Gastrocnemius medialis (tissue), 4 donors: ENCODE results near the gene MCTS1.

Experiments
- CTCF ChIP-seq, 5 experiments: fragments of 450-650 bp in 3 of 5; fragments of 200-600 bp in 2 of 5; sonication (generic) in 2 of 5; IDR thresholded peaks in 4 of 5; conservative IDR thresholded peaks in 1 of 5; 1 replicate in 4 of 5; 2 replicates in 1 of 5; pipeline ENCODE4 v1.5.1; 2016 to 2019; ENCODE audit warnings: antibody characterized with exemption in 5 of 5, mild to moderate bottlenecking in 3 of 5, moderate library complexity in 3 of 5
- POLR2A ChIP-seq, 2 donors: fragments of 450-650 bp; IDR thresholded peaks; one replicate each; pipeline ENCODE4 v1.6.1; 2017; ENCODE audit warnings: antibody characterized with exemption in 2 of 2, mild to moderate bottlenecking in 2 of 2, moderate library complexity in 2 of 2

GRCh38 chrX:120566817-120567216 lies 37.1 kb upstream of the MCTS1 start:
- TF ChIP-seq CTCF (IDR thresholded peaks at IDR 0.05 in 4 of 5, conservative IDR thresholded peaks at IDR 0.05 in 1 of 5) (no peak), POLR2A (IDR thresholded peaks at IDR 0.05) (no peak)
